Mesenchymal stem cell (in vitro differentiated cells and primary cell): Measurements from ENCODE around the gene CERS2.

Source experiments
- DNase-seq: peaks from one replicate; pipeline ENCODE4 v3.0.0-alpha.2; 2013
- H2AFZ ChIP-seq: one replicate; pipeline ENCODE4 v1.6.1; 2013; ENCODE audit warnings: low read depth, mild to moderate bottlenecking, control low read depth, inconsistent platforms, low read length, moderate library complexity
- H2AK5ac ChIP-seq: 2 replicates; pipeline ENCODE4 v1.6.1; 2013; ENCODE audit warnings: low read length, moderate library complexity, mild to moderate bottlenecking, inconsistent platforms; ENCODE audit not compliant: severe bottlenecking
- H2BK120ac ChIP-seq: one replicate; pipeline ENCODE4 v1.6.1; 2013; ENCODE audit warnings: low read depth, mild to moderate bottlenecking, inconsistent platforms, low read length, moderate library complexity
- H2BK12ac ChIP-seq, 2 experiments: one replicate each; pipeline ENCODE4 v1.6.1; 2013; ENCODE audit warnings: inconsistent platforms in 2 of 2, low read length in 2 of 2, mild to moderate bottlenecking in 2 of 2, moderate library complexity in 2 of 2, control low read depth in 1 of 2
- H2BK15ac ChIP-seq: one replicate; pipeline ENCODE4 v1.6.1; 2013; ENCODE audit warnings: mild to moderate bottlenecking, low read depth, inconsistent platforms; ENCODE audit not compliant: poor library complexity, severe bottlenecking
- H2BK5ac ChIP-seq: 2 replicates; pipeline ENCODE4 v1.6.1; 2013; ENCODE audit warnings: low read depth, mild to moderate bottlenecking, low read length, control low read depth, inconsistent platforms; ENCODE audit not compliant: poor library complexity, severe bottlenecking
- H3K14ac ChIP-seq, 2 experiments: one replicate each; pipeline ENCODE4 v1.6.1; 2013; ENCODE audit warnings: inconsistent platforms in 2 of 2, low read length in 2 of 2, control low read depth in 1 of 2, mild to moderate bottlenecking in 1 of 2, moderate library complexity in 1 of 2
- H3K18ac ChIP-seq, 2 experiments: one replicate each; pipeline ENCODE4 v1.6.1; 2013; ENCODE audit warnings: inconsistent platforms in 2 of 2, low read length in 2 of 2, control low read depth in 1 of 2, low read depth in 1 of 2, mild to moderate bottlenecking in 1 of 2
- H3K23ac ChIP-seq, 2 experiments: one replicate each; pipeline ENCODE4 v1.6.1; 2013; ENCODE audit warnings: inconsistent platforms in 2 of 2, low read length in 2 of 2, mild to moderate bottlenecking in 2 of 2, moderate library complexity in 2 of 2, control low read depth in 1 of 2
- H3K27ac ChIP-seq: 2 replicates; pipeline ENCODE4 v1.5.1; 2013; ENCODE audit warnings: mild to moderate bottlenecking, moderate library complexity, low read length, control low read depth, inconsistent platforms; ENCODE audit not compliant: poor library complexity, severe bottlenecking
- H3K27me3 ChIP-seq, 2 experiments: 2 replicates each; pipeline versions ENCODE4 v1.6.1 to v1.7.0; 2013; ENCODE audit warnings: low read length in 2 of 2, mild to moderate bottlenecking in 2 of 2, moderate library complexity in 2 of 2, control low read depth in 1 of 2, inconsistent platforms in 1 of 2; ENCODE audit not compliant: control insufficient read depth in 1 of 2, insufficient read depth in 1 of 2
- H3K36me3 ChIP-seq, 2 experiments: 2 replicates each; pipeline versions ENCODE4 v1.6.1 to v1.7.0; 2013; ENCODE audit warnings: low read length in 2 of 2, control low read depth in 1 of 2, inconsistent platforms in 1 of 2, low read depth in 1 of 2, mild to moderate bottlenecking in 1 of 2; ENCODE audit not compliant: insufficient read depth in 2 of 2, control insufficient read depth in 1 of 2
- H3K4ac ChIP-seq, 2 experiments: one replicate each; pipeline ENCODE4 v1.6.1; 2013; ENCODE audit warnings: inconsistent platforms in 2 of 2, low read length in 2 of 2, mild to moderate bottlenecking in 2 of 2, moderate library complexity in 2 of 2, control low read depth in 1 of 2, low read depth in 1 of 2
- H3K4me1 ChIP-seq: 2 replicates; pipeline ENCODE4 v1.6.1; 2013; ENCODE audit warnings: low read depth, low read length, control low read depth; ENCODE audit not compliant: control insufficient read depth, insufficient read depth
- H3K4me2 ChIP-seq: 2 replicates; pipeline ENCODE4 v1.6.1; 2013; ENCODE audit warnings: low read length, mild to moderate bottlenecking, inconsistent platforms; ENCODE audit not compliant: poor library complexity, severe bottlenecking
- H3K4me3 ChIP-seq, 2 experiments: 2 replicates each; pipeline versions ENCODE4 v1.5.1 to v1.7.0; 2013; ENCODE audit warnings: low read length in 2 of 2, mild to moderate bottlenecking in 2 of 2, control low read depth in 1 of 2, low read depth in 1 of 2; ENCODE audit not compliant: insufficient read depth in 1 of 2
- H3K79me1 ChIP-seq: replicated peaks from 2 replicates; pipeline ENCODE4 v1.6.1; 2013; ENCODE audit warnings: mild to moderate bottlenecking, control low read depth, low read length, inconsistent platforms; ENCODE audit not compliant: poor library complexity, severe bottlenecking
- H3K9ac ChIP-seq: 2 replicates; pipeline ENCODE4 v1.7.0; 2013; ENCODE audit warnings: mild to moderate bottlenecking, low read length, moderate library complexity
- H3K9me3 ChIP-seq: 2 replicates; pipeline ENCODE4 v1.7.0; 2013; ENCODE audit warnings: mild to moderate bottlenecking, low read length; ENCODE audit not compliant: control insufficient read depth
- H4K8ac ChIP-seq: one replicate; pipeline ENCODE4 v1.6.1; 2013; ENCODE audit warnings: inconsistent platforms, mild to moderate bottlenecking, low read length, moderate library complexity
- H4K91ac ChIP-seq: one replicate; pipeline ENCODE4 v1.6.1; 2013; ENCODE audit warnings: mild to moderate bottlenecking, low read length, inconsistent platforms
- whole genome bisulfite sequencing: methylation state at CpG from one replicate; pipeline ENCODE4 v1.1.7; 2013; ENCODE audit warnings: mixed read lengths; 5-methylcytosine and 5-hydroxymethylcytosine counted together

The CERS2 gene

DNA sequence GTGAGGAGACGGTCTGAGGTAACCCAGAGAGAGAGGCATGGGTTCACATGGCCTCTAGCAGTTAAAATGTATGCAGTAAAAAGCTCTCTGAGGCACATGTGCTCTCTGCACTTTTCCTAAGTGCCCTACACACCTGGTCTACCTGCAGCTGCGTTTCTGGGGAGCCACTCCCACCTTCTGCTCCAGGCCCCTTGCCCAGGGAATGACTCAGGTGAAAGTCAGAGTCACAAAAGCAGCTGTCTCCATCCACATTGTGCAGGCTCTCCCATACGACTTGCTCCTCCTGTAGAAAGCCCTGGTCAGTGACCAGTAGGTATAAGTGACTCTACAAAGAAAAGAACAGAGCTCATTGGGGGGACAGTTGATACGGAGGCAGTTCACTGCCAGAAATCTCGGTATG is 23.3 kb upstream of the CERS2 start:
- Histone ChIP-seq H3K27ac (no peak overlapping the region), H3K9ac (no peak overlapping the region), H3K4me1 (peaks cover 29% of the 10 kb centered on the region), H4K8ac (no peak overlapping the region), H4K91ac (no peak overlapping the region), H3K23ac (no peak overlapping the region), H2BK15ac (no peak overlapping the region), H2AFZ (no peak overlapping the region), H3K36me3 (peaks cover 30 to 49% of the 10 kb centered on the region in 2 experiments), H3K18ac (no peak overlapping the region), H3K4me3 (no peak overlapping the region), H3K27me3 (no peaks in the 10 kb centered on the region), H3K4ac (no peak overlapping the region), H3K79me1 (peaks cover 3% of the 10 kb centered on the region), H2BK120ac (no peak overlapping the region), H2AK5ac (no peak overlapping the region), H3K4me2 (no peak overlapping the region), H2BK12ac (no peak overlapping the region), H2BK5ac (no peak overlapping the region), H3K9me3 (no peaks in the 10 kb centered on the region), H3K14ac (no peak overlapping the region)
- DNase-seq, result no peak
- WGBS, result 94% methylated on average over 4 of the region's 5 CpGs

DNA sequence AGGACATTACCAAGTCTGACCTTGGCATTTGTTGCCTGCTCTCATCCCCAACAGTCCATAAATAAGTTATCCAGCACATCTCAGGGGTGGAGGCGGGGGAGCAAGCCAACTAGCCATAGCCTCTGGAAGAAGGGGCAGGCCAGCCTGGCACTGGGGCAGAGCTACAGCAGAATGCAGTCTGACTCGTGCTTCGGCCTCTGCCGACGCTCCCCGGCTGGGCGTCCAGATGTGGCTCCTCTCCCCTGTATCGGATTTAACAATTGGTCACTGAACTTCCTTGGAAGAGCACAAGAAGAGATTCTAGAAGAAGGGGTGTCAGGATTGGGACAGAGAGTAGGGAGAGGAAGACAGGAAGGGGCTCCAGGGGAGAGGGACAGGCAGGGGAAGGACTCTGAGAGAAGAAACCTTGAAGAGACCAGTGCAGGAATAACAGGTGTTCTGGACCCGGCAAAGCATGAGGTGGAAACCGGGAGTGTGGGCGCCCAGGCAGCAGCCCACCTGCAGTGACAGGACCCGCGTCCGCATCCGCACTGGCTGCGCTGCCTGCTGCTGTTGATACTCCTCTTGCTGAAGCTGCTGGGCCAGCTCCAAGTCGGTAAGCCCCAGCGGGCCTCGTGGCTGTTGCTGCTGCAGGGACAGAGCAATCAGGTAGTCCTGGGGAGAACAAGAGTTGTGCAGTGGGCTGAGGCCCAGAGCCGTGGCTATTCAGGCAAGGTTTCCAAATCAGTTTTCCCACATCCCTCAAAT is 22.7 kb upstream of the CERS2 start:
- H3K4ac ChIP-seq, result no peak overlapping the region
- DNase-seq, result no peak
- H2AFZ ChIP-seq, result no peak overlapping the region
- H4K91ac ChIP-seq, result no peak overlapping the region
- H2BK120ac ChIP-seq, result no peak overlapping the region
- no peak overlapping the region for H2BK5ac ChIP-seq
- H3K36me3 ChIP-seq, result peaks cover 28 to 45% of the 10 kb centered on the region in 2 experiments
- H3K27ac ChIP-seq, result no peak overlapping the region
- H3K4me2 ChIP-seq, result no peak overlapping the region
- H2BK12ac ChIP-seq, result no peak overlapping the region
- H3K23ac ChIP-seq, result no peak overlapping the region
- H4K8ac ChIP-seq, result no peak overlapping the region
- no peak overlapping the region for H3K18ac ChIP-seq
- peaks cover 3% of the 10 kb centered on the region for H3K79me1 ChIP-seq
- peaks cover 26% of the 10 kb centered on the region for H3K4me1 ChIP-seq
- 95% methylated on average over 20 of the region's 20 CpGs for WGBS
- no peak overlapping the region for H3K4me3 ChIP-seq
- no peak overlapping the region for H2BK15ac ChIP-seq
- H3K9me3 ChIP-seq, result no peaks in the 10 kb centered on the region
- H3K9ac ChIP-seq, result no peak overlapping the region
- no peak overlapping the region for H3K14ac ChIP-seq
- no peak overlapping the region for H2AK5ac ChIP-seq
- H3K27me3 ChIP-seq, result no peaks in the 10 kb centered on the region

DNA sequence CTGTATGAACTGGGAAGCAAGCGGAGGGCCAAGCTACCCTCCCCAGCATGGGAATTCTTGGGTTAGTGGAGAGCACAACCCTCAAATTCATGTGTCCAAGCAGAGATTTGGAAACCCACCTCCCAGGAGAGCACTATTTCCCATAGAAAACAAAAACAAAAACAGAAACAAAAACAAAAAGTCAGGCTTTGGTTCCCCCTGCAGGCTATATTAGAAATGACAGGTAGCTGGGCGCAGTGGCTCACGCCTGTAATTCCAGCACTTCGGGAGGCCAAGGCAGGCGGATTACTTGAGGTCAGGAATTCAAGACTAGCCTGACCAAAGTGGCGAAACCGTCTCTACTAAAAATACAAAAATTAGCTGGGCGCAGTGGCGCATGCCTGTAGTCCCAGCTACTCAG is 21.3 kb upstream of the CERS2 start:
- Histone ChIP-seq H2BK120ac (no peak overlapping the region), H2AFZ (no peak overlapping the region), H2BK5ac (no peak overlapping the region), H2BK15ac (no peak overlapping the region), H4K8ac (no peak overlapping the region), H4K91ac (no peak overlapping the region), H3K4me2 (no peak overlapping the region), H3K18ac (no peak overlapping the region), H3K36me3 (peaks cover 22 to 34% of the 10 kb centered on the region in 2 experiments), H3K27ac (no peak overlapping the region), H2AK5ac (no peak overlapping the region), H2BK12ac (no peak overlapping the region), H3K4me1 (peaks cover 21% of the 10 kb centered on the region), H3K23ac (no peak overlapping the region), H3K4ac (no peak overlapping the region), H3K4me3 (peak overlapping the region in 1 of 2 experiments; percentile 61), H3K79me1 (no peaks in the 10 kb centered on the region), H3K9me3 (no peaks in the 10 kb centered on the region), H3K14ac (no peak overlapping the region), H3K27me3 (no peaks in the 10 kb centered on the region), H3K9ac (peak overlapping the region; percentile 78)
- 17% methylated on average over 9 of the region's 9 CpGs for WGBS
- peak; percentile 70 for DNase-seq

DNA sequence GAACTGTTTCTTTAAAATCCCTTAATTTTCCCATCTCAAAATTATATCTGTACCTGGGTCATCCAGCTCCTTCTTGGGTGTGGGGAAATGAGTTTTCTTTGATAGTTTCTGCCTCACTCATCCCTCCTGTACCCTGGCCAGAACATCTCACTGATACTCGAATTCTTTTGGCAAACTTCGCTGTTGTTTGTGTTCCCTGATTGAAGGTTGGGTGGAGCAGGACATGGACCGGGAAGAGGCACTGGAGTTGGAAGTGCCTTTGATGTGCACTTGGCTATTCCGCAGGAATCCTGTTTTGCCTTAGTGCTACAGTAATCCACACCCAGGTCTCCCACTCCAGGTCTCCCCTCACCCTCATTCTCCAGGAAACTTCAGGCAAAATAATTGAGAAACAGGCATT is 20.8 kb upstream of the CERS2 start:
- peaks cover 22 to 32% of the 10 kb centered on the region in 2 experiments for H3K36me3 ChIP-seq
- no peak overlapping the region for H4K8ac ChIP-seq
- H3K9me3 ChIP-seq, result no peaks in the 10 kb centered on the region
- no peak overlapping the region for H3K23ac ChIP-seq
- no peak overlapping the region for H3K14ac ChIP-seq
- no peak overlapping the region for H3K4ac ChIP-seq
- H2BK15ac ChIP-seq, result no peak overlapping the region
- H2AFZ ChIP-seq, result no peak overlapping the region
- peak overlapping the region; percentile 63 for H2AK5ac ChIP-seq
- H2BK120ac ChIP-seq, result no peak overlapping the region
- no peak for DNase-seq
- no peak overlapping the region for H4K91ac ChIP-seq
- no peak overlapping the region for H3K27ac ChIP-seq
- H2BK12ac ChIP-seq, result peak overlapping the region in 1 of 2 experiments; percentile 69
- H3K4me3 ChIP-seq, result peak overlapping the region in 1 of 2 experiments; percentile 61
- peak overlapping the region; percentile 78 for H3K9ac ChIP-seq
- 83% methylated on average over 3 of the region's 4 CpGs for WGBS
- peaks cover 21% of the 10 kb centered on the region for H3K4me1 ChIP-seq
- no peak overlapping the region for H3K18ac ChIP-seq
- no peaks in the 10 kb centered on the region for H3K79me1 ChIP-seq
- no peaks in the 10 kb centered on the region for H3K27me3 ChIP-seq
- no peak overlapping the region for H3K4me2 ChIP-seq
- no peak overlapping the region for H2BK5ac ChIP-seq
